ENCODE measurements around the gene KMT2B.
"Not testable (repeated sequence)": the region's sequence is repeated elsewhere in the genome, so short reads cannot be mapped to it uniquely, and the experiment has no call there.

Gene KMT2B, protein sequence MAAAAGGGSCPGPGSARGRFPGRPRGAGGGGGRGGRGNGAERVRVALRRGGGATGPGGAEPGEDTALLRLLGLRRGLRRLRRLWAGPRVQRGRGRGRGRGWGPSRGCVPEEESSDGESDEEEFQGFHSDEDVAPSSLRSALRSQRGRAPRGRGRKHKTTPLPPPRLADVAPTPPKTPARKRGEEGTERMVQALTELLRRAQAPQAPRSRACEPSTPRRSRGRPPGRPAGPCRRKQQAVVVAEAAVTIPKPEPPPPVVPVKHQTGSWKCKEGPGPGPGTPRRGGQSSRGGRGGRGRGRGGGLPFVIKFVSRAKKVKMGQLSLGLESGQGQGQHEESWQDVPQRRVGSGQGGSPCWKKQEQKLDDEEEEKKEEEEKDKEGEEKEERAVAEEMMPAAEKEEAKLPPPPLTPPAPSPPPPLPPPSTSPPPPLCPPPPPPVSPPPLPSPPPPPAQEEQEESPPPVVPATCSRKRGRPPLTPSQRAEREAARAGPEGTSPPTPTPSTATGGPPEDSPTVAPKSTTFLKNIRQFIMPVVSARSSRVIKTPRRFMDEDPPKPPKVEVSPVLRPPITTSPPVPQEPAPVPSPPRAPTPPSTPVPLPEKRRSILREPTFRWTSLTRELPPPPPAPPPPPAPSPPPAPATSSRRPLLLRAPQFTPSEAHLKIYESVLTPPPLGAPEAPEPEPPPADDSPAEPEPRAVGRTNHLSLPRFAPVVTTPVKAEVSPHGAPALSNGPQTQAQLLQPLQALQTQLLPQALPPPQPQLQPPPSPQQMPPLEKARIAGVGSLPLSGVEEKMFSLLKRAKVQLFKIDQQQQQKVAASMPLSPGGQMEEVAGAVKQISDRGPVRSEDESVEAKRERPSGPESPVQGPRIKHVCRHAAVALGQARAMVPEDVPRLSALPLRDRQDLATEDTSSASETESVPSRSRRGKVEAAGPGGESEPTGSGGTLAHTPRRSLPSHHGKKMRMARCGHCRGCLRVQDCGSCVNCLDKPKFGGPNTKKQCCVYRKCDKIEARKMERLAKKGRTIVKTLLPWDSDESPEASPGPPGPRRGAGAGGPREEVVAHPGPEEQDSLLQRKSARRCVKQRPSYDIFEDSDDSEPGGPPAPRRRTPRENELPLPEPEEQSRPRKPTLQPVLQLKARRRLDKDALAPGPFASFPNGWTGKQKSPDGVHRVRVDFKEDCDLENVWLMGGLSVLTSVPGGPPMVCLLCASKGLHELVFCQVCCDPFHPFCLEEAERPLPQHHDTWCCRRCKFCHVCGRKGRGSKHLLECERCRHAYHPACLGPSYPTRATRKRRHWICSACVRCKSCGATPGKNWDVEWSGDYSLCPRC (N-terminal part only)

DNA sequence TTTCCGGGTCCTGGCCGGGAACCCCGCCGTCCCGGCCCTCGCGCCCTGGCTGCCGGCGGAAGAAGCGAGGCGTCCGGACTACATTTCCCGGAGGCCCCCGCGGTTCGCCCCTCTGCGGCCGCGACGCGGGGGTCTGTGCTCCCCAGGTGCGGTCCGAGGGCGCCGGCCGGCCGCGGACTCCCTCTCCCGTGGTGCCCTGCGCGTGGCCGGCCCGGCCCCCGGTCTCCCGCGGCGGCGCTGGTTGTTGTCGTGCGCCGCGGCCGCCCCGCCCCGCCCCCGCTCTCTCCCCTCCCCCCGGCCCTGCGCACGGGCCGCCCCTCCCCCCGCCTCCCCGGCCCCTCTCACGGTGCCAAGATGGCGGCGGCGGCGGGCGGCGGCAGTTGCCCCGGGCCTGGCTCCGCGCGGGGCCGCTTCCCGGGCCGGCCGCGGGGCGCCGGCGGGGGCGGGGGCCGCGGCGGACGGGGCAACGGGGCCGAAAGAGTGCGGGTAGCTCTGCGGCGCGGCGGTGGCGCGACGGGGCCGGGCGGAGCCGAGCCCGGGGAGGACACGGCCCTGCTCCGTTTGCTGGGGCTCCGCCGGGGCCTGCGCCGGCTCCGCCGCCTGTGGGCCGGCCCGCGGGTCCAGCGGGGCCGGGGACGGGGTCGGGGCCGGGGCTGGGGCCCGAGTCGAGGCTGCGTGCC, at the start of gene KMT2B:
TSS of gene KMT2B (plus strand) at position 339 of the 680 bp plus-strand sequence. CDS start at position 355, 16 bp downstream.
- no peak for DNase-seq (ENCODE audit: low read depth)

DNA sequence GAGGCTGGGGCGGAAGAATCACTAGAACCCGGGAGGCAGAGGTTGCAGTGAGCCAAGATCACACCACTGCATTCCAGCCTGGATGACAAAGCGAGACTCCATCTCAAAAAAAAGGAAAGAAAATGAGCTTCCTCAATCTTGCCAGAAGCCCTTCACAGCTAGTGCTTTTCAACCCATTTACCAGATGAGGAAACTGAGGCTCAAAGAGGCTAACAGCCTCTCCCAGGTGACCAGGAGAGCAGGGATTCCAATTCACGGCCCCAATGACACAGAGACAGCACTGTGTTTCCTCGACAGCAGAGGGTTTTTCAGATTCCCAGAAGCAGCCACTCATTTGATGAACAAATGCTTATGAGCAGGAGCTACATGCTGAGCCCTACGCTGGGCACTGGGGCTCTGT, 48.2 kb upstream of the KMT2B start:
- DNase-seq (ENCODE audit: low read depth), result no peak

DNA sequence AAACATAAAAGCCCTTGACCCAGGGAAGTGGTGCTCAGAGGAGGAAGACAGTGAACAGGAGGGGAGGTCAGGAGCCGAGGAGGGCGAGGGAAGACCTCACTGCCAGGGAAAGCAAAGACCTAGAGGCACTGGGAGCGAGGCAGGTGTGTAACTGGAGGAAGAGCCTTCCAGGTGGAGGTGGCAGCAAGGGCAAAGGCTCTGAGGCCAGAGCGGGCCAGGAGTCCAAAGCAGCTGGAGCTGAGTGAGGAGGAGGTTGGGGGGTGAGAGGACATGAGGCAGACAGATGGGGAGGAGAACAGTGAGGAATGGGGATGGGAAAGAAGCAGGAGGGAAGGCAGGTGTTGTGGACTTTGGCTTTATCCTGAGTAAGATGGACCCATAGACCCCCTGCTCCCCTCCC, 47.8 kb upstream of the KMT2B start:
- no peak for DNase-seq (ENCODE audit: low read depth)

DNA sequence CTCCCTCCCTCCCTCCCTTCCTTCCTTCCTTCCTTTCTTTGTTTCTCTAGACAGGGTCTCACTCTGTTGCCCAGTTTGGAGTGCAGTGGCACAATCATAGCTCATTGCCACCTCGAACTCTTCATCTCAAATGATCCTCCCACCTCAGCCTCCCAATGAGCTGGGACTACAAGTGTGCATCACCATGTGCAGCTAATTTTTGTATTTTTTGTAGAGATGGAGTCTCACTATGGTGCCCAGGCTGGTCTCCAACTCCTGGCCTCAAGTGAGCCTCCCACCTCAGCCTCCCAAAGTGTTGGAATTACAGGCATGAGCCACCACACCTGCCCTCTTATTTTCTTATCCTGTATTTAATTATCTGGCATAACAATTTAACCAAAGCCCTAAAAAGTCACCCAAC, 47.1 kb upstream of the KMT2B start:
- no peak for DNase-seq (ENCODE audit: low read depth)

DNA sequence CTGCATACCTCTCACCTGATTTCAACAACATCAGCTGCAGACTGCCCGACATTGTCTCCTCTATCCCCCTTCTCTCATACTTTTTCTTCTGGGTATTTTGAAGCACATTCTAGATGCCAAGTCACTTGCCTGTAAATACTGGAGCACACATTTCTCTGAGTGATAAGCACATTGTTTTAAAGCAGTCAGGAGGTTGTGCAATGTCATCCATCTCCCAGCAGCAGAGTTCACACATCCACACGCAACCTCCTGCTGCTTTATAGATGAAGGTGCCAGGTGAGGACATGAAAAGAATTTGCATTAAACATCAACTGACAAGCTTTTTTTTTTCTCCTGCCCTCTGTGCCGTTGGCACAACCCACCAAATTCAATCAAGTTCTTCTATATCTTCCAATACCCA, 46.0 kb upstream of the KMT2B start:
- no peak for DNase-seq (ENCODE audit: low read depth)

DNA sequence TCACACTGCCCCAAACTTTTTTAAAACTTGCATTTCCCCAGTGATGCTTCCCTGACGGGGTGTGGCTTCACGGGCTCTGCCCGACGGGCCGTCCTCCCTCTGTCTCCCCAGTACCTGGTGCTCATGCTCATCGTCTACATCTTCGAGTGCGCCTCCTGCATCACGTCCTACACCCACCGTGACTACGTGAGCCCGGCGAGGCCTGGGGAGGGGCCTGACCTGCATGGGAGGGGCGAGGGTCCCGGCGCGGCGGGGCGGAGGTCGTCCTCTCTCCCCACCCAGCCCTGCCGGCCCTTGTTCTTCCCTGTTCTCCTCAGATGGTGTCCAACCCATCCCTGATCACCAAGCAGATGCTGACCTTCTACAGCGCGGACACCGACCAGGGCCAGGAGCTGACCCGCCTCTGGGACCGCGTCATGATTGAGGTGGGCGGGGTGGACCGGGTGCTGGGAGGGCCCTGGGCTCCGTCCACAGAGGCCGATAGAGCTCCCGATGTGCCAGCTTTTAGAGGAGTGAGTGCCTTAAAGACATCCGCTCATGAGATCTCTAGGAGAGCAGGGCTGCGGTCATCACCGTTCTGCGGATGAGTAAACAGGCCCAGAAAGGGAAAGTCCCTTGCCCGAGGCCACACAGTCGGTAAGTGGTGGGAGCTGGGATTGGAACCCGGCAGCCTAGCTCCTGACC, 44.5 kb upstream of the KMT2B start:
- DNase-seq (ENCODE audit: low read depth), result peak; percentile 11

DNA sequence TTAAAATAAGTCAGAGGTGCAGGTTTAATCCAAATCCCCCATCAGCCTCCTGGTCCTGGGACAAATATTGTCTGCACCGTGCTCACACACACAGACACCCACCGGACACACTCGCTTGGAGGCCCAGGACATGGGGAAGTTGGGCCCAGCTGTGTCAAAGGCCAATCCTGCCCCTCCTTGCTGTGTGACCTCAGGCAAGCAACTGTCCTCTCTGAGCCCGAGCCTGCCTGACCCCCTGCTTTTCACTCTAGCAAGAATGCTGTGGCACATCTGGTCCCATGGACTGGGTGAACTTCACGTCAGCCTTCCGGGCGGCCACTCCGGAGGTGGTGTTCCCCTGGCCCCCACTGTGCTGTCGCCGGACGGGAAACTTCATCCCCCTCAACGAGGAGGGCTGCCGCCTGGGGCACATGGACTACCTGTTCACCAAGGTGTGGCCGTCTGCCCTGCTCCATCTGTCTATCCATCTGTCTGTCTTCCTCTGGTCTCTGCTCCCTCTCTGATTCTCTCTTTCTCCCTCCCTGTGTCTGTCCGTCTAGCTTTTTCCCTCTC, 42.1 kb upstream of the KMT2B start:
- no peak for DNase-seq (ENCODE audit: low read depth)

DNA sequence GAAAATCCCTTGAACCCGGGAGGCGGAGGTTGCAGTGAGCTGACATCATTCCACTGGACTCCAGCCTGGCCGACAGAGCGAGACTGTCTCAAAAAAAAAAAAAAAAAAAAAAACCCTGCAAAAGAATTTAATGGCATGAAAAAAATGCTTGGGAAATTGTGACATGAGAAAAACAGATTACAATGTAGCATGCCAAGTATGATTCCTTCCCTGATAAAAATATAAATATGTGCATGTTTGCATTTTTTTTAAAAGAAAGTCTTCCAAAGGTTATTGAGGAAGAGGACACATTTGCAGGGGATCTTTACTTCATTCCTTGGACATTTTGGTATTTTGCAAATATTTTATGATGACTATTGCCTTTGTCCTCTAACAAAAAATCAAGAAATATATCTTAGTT, 28.0 kb upstream of the KMT2B start:
- no peak for DNase-seq (ENCODE audit: low read depth)

DNA sequence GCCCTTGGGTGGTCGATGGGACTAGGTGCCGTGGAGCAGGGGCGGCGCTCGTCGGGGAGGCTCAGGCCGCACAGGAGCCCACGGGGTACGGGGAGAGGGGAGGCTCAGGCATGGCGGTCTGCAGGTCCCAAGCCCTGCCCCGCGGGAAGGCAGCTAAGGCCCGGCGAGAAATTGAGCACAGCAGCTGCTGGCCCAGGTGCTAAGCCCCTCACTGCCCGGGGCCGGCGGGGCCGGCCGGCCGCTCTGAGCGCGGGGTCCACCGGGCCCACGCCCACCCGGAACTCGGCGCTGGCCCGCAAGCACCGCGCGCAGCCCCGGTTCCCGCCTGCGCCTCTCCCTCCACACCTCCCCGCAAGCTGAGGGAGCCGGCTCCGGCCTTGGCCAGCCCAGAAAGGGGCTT, 26.7 kb upstream of the KMT2B start:
- DNase-seq (ENCODE audit: low read depth), result not testable (repeated sequence)

DNA sequence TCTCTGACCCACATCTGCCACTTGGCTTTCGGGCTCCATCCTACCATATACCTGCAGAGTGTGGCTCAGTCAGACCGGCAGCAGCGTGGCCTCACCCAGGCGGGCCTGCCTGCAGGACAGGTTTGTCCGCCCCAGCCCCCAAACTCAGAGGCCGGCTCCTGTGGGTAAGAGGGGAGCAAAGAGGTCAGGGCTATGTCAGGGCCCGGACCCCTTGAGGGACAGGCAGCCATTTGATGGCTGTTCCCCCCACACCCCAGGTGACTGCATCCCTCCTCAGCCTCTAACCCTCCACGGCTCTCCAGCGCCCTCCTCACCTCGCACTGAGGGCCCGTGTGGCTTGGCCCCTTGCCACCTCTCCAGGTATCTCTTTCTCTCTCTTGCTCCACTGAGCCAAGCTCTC, 25.8 kb upstream of the KMT2B start:
- no peak for DNase-seq (ENCODE audit: low read depth)

DNA sequence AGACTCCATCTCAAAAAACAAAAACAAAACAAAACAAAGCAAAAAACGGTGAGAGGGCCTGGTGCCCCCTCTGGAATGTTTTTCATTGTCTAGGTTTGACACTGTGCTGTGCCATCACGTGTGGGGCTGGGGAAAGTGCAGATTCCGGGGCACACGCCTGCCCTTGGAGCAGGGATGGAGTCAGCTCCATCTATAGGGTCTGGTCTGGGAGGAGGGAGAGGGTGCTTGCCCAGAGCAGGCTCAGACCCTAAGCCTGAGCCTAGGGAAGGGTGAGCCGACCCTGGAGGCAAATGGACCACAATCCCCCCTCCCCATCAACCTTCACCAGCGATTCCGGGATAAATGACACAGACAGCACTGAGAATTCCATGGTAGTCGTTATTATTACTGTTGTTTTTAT, 24.4 kb upstream of the KMT2B start:
- DNase-seq (ENCODE audit: low read depth), result no peak

DNA sequence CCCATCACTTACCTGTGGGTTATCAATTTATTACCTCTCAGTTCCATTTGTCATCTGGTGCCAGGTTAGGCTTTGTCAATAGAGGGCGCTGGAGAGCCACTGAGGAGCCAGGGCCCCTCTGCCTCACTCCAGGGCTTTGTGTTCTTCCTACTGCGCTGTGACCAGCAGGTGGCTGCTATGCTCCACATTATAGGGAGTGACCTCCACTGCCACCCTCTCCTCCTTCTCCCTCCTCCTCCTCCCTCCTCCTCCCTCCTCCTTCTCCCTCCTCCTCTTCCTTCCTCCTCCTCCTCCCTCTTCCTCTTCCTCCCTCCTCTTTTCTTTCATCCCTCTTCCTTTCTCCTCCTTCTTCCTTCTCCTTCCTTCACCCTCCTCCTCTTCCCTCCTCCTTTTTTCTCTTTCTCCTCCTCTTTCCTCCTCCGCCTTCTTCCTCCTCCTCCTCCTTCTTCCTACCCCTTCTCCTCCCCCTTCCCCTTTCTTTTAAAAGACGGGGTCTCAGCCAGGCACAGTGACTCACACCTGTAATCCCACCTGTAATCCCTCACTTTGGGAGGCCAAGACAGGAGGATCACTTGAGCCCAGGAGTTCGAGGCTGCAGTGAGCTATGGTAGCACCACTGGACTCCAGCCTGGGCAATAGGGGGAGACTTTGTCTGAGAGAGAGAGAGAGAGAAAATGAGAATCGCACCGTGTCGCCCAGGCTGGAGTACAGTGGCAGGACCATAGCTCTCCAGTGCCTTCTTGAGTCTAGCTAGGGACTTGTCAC, 23.8 kb upstream of the KMT2B start:
- DNase-seq (ENCODE audit: low read depth), result no peak

DNA sequence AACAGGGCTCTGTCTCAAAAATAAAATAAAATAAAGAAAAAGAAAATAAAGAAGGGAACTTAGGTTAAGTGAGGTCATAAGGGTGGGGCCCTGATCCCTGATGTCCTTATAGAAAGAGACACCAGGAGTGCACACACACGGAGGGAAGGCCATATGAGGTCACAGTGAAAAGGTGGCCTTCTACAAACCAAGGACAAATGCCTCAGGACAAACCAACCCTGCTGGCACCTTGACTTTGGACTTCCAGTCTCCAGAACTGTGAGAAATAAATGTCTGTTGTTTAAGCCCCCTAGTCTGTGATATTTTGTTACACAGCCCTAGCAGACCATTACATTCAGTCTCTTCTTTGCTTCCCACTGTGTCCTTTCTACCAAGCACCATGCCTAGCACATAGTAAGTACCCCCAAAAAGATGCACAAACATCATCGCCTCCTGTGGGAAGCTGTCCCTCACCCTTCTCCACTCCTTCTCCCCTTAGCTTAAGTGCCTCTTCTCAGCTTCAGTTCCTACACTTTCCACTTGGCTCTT, 21.8 kb upstream of the KMT2B start:
- DNase-seq (ENCODE audit: low read depth), result no peak

DNA sequence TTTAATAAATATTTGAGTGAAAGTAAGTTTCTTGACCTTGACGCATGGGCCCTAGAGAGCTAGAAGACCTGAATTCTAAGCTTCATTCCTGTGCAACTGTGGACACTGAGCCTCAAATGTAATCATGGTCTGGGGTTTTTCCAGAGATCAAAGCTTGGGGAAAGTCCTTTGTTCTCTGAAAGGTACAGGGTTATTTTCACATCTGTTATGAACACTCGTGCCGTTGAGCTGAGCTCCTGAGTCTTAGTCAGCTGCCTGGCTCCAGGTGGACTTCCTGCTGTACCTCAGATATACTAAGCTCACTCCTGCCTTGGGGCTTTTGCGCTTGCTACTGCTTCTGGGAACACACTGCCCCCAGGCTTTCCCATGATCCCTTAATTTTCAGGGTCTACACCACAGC, 21.0 kb upstream of the KMT2B start:
- DNase-seq (ENCODE audit: low read depth), result no peak

DNA sequence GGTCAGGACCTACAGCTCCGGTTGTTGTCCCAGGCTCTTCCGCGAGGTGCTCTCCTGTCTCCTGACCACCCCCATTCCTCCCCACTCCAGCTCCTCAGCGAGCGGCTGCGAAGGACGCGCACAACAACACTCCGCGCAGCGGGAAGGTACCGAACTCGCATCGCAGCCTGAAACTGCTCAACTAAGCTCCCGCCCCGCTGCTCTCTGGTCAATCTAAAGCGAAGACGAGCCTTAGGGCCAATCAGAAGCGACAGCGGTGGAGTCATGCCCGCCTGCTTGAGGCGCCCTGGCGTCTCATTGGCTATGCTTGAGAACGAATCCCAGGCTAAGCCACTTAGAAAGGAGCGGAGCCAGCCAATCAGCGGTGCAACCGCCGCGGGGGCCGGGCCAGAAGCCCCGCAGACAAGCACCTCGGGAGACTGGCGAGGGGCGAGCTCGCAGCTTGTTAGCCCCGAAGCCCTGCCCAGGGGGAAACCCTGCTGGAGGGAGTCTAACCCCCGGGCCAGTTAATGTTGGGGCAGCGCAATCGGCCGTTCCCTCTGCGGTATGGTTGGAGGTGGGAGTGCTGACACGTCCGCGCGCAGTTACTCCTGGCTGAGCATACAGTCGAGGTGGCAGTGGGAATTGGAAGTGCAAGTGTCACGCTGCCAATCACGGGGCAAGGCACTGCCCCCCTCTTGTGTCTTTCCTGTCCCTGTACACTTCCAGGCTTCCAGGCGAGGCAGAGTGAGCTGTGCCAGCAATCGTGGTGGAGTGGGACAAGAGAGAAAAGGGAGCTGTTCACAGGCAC, 15.4 kb upstream of the KMT2B start:
- DNase-seq (ENCODE audit: low read depth), result peak; percentile 93

DNA sequence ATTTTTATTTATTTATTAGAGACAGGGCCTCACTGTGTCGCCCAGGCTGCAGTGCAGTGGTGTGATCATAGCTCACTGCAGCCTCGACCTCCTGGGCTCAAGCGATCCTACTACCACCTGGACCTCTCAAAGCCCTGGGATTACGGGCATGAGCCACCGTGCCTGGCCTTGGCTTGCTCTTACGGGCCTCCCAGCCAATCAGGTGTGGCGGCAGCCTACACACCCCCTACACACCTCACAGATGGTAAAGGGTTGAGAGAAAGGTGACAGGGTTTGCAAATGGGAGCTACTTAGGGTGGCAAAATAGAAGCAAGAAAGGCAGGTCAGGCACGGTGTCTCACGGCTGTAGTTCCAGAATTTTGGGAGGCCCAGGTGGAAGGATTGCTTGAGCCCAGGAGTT, 14.5 kb upstream of the KMT2B start:
- no peak for DNase-seq (ENCODE audit: low read depth)

DNA sequence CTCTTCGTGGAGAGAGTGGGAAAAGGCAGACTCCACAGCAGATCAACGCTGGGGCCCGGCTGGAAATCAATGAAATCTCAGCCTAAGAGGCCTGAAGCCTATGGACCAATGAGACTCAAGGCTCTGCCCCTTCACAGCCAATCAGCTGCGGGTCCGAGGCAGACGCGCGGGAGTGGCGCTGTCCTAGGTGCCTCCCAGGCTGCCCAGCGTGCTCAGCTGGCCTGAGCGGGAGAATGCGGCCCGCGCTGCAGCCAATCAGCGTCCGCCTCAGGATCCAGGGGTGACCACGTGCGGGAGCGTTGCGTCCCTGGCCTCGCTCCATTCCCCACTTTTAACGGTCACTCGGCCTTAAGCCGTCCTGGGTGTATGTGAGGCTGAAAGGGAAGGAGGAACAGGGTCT, 13.6 kb upstream of the KMT2B start, which contains the start of gene ZBTB32:
TSS of gene ZBTB32 (plus strand) at position 341 of the 400 bp plus-strand sequence. CDS start 10,069 bp downstream, outside the sequence.
- DNase-seq (ENCODE audit: low read depth), result no peak

DNA sequence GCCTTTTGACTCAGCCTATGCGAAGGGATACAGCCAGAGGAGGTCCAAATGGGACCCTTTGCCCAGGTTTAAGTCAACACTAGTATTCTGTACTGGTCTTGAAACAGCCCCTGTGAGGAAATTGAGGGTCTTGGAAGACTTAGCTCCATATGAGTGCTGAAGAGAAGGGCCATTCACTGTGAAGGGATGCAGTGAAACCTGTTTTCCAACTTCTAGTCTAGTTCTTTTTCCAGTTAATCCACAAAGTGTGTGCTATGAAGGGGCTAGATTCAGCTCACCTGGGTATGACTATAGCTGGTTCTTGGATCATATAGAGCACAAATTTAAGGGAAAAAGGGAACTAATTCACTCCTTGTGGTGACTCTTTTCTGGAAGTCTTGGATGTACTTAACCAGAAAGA, 9.4 kb upstream of the KMT2B start:
- no peak for DNase-seq (ENCODE audit: low read depth)
